GM18508 (cell line): ENCODE results near the gene RGS17.
"Not testable (repeated sequence)": the region's sequence is repeated elsewhere in the genome, so short reads cannot be mapped to it uniquely, and the experiment has no call there.

Experiments used
- ATAC-seq: cut with Tn5 transposase; IDR thresholded peaks from one replicate; pipeline ENCODE4 v1.9.1; 2021; ENCODE audit warnings: moderate number of reproducible peaks; ENCODE audit not compliant: insufficient read depth, unreplicated experiment

The RGS17 gene

DNA sequence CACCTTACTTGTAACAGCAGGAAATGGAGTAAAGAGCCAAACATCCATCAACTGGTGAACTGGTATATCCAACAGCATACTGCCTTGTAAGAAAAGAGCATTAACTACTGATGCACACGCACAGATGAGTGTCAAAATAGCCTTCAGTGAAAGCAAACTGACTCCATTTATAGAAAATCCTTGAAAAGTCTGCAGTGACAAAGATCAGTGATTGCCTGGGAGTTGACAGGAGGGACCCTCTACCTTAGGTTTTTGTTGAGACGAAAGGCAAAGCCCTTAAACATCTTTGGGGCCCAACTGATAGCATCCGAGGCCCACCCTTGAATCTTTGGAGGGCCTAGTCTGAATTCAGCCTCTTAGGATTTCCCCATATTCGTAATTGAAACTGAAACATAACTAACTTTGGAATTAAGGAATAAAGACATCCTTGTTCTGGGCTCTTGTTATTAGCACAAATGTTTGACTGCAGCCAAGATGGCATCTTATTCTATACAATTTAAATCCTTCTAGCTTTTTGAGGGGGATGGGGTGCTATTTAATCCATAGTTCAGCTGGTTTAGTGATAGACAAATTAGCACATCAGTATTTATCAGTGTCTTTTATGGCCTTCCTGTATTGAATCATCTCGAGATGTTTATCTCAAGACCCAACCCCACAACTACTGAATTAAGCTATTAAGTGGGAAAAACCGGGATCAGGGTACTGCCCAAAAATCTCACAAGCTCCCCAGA lies 161.2 kb downstream of the RGS17 start:
- ATAC-seq: no peak

DNA sequence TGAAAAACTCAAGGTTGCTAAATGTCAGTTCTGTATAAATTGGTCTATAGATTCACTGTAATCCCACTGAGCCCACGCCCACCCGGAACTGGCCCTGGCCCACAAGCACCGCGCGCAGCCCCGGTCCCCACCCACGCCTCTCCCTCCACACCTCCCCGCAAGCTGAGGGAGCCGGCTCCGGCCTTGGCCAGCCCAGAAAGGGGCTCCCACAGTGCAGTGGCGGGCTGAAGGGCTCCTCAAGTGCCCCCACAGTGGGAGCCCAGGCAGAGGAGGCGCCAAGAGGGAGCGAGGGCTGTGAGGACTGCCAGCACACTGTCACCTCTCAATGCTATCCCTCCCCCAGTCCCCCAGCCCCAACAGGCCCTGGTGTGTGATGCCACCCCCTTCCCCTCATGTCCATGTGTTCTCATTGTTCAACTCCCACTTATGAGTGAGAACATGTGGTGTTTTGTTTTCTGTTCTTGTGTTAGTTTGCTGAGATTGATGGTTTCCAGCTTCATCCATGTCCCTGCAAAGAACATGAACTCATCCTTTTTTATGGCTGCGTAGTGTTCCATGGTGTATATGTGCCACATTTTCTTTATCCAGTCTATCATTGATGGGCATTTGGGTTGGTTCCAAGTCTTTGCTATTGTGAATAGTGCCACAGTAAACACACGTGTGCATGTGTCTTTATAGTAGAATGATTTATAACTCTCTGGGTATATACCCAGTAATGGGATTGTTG lies 164.8 kb downstream of the RGS17 start:
- ATAC-seq: not testable (repeated sequence)

DNA sequence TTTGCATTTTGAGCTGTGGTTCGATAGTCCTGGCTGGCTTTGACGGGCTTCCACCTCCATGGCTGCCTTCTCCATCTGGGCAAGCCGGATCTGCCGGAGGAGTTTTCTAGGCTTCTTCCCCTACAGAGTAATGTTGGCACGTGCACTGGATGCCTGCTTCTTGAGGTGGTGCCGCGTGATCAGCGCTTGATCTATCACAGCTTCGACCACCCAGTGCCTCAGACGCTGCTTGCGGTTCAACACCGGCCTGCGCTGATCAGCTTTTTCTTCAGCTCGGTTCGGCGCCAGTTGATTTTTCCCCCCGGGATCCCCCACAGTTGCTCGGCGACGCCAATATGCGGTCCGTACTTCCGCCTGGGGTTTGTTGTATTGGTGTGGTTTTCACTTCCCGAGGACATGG lies 171.7 kb downstream of the RGS17 start:
- ATAC-seq: no peak

DNA sequence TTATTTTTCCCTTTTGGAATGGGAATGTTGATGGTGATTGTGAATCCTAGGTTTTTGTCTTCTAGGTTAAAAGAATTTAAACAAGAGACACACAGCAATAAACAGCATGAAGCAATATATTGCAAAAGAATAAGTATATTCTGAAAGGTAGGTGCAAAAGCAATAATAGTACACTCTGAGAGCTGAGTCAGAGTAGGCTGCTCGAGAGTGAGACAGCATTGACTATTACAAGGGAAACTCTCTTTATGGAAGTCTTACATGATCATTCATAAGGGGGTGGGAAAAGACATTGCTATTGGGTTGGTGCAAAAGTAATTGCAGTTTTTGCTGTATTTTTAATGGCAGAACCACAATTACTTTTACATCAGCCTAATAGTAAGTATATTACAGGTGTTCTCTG lies 173.3 kb downstream of the RGS17 start:
- no peak for ATAC-seq
